Smooth muscle cell of the coronary artery (primary cell): ENCODE results near the gene ARHGAP33. TPM values are rescaled to one million over a fixed set of nuclear protein-coding genes. Genes with fewer than 3 reads are reported as not detected.

Source experiments
- total RNA-seq: library from RNA; depleted of rRNA; stranded (reverse); fragments of >200 nt; gene quantifications from 2 replicates; pipeline ENCODE4 v1.2.3, GENCODE V29; 2014; ENCODE audit warnings: low replicate concordance

The ARHGAP33 gene, protein sequence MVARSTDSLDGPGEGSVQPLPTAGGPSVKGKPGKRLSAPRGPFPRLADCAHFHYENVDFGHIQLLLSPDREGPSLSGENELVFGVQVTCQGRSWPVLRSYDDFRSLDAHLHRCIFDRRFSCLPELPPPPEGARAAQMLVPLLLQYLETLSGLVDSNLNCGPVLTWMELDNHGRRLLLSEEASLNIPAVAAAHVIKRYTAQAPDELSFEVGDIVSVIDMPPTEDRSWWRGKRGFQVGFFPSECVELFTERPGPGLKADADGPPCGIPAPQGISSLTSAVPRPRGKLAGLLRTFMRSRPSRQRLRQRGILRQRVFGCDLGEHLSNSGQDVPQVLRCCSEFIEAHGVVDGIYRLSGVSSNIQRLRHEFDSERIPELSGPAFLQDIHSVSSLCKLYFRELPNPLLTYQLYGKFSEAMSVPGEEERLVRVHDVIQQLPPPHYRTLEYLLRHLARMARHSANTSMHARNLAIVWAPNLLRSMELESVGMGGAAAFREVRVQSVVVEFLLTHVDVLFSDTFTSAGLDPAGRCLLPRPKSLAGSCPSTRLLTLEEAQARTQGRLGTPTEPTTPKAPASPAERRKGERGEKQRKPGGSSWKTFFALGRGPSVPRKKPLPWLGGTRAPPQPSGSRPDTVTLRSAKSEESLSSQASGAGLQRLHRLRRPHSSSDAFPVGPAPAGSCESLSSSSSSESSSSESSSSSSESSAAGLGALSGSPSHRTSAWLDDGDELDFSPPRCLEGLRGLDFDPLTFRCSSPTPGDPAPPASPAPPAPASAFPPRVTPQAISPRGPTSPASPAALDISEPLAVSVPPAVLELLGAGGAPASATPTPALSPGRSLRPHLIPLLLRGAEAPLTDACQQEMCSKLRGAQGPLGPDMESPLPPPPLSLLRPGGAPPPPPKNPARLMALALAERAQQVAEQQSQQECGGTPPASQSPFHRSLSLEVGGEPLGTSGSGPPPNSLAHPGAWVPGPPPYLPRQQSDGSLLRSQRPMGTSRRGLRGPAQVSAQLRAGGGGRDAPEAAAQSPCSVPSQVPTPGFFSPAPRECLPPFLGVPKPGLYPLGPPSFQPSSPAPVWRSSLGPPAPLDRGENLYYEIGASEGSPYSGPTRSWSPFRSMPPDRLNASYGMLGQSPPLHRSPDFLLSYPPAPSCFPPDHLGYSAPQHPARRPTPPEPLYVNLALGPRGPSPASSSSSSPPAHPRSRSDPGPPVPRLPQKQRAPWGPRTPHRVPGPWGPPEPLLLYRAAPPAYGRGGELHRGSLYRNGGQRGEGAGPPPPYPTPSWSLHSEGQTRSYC
- total RNA-seq = 1.7 and 2.2 TPM in 2 replicates

DNA sequence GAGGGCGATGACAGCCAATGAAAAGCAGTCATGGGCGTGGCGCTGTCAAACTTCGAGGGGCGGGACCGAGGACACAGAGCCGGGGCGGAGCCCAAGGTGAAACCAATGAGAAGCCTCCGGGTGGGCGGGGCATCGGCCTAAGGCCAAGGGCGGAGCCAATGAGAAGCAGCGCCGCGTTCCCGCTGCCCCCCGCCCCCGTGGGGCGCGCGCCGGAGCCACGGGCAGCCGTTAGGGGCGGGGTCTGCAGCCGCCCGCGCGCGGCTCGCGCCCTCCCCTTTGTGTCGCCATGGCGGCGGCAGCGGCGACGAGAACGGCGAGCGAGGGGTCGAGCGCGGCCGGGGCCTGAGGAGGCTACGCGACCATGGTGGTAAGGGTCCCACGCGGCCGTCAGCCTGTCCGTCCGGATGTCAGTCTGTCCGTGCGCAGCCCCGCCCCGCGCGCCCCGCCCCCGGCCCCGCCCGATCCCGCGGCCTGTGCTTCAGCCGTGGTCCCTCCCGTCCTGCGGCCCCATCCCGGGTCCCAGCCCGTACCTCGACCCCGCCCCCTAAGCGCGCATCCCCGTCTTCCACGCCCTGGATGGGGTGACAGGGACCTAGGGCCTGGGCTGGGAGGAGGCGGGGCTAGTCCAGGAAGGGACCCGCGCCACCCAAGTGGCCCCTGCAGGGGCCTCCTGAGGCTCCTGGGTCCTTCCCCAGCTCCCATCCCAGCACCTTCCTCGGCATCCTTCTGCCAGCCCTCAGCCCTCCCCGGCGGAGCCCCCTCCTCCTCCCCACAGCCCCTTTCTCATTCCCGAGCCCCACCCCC lies at the start of gene ARHGAP33:
TSS of gene ARHGAP33 (plus strand) at position 267 of the 804 bp plus-strand sequence. CDS start at position 362, 95 bp downstream.

DNA sequence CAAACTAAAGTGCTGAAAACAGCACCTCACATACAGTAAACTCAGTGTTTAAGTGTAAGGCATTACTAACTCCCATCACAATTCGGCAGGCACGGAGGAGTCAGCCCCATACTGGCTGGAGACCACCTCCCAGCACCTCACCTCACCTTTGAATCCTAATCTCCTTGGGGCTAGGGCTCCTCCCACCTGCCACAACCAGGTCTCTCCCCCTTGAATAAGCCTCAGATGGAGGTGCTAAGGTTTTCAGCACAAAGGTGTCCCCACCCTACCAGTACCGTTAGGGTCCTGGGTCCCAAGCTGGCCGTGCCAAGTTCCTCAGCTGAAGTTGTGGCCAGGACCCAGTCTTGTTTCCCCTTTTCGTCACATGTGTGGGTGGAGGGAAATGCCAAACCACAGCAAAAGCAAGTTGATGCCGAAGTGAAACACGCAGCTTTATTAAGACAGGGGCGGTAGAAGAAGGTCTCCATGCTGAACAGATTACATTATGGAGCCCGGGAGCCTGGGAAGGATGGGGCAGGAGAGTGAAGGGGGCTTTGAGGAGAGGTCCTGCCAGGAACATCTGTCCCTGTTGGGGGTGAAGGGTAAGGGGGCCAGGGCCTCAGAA lies 33.1 kb upstream of the ARHGAP33 start, which contains the start of gene IGFLR1:
TSS of gene IGFLR1 (minus strand) at position 332 of the 604 bp plus-strand sequence. CDS start 1,272 bp downstream, outside the sequence.

DNA sequence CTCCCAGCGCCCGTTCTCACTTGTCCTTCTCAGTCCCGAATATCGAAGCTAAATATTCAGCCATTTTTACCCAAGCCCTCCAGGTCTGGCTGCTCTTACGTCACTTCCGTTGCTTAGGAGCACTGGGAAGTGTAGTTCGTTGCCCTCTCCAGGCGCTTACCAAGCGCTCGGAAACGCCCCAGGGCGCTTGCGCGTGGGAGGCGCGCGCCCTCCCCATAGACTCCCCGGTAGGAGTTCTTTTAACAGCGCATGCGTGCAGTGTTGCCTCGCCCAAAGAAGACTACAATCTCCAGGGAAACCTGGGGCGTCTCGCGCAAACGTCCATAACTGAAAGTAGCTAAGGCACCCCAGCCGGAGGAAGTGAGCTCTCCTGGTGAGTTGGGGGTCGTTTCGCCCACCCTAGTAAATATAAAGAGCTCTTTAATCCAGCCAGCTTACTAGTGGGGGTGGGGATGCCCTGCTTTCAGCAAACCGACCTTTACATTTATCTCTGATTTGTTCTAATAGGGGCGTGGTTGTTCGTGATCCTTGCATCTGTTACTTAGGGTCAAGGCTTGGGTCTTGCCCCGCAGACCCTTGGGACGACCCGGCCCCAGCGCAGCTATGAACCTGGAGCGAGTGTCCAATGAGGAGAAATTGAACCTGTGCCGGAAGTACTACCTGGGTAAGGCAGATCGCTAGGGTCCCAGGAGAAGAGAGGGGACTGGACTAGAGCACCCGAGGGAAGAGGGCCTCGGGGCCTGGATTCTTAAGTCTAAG lies 29.9 kb upstream of the ARHGAP33 start, which contains the start of the genes PSENEN and U2AF1L4:
TSS of gene PSENEN (plus strand) at position 324 of the 759 bp plus-strand sequence. CDS start at position 604, 280 bp downstream.
TSS of gene U2AF1L4 (minus strand) at position 91 of the 759 bp plus-strand sequence. CDS start at position 64, 27 bp downstream.

DNA sequence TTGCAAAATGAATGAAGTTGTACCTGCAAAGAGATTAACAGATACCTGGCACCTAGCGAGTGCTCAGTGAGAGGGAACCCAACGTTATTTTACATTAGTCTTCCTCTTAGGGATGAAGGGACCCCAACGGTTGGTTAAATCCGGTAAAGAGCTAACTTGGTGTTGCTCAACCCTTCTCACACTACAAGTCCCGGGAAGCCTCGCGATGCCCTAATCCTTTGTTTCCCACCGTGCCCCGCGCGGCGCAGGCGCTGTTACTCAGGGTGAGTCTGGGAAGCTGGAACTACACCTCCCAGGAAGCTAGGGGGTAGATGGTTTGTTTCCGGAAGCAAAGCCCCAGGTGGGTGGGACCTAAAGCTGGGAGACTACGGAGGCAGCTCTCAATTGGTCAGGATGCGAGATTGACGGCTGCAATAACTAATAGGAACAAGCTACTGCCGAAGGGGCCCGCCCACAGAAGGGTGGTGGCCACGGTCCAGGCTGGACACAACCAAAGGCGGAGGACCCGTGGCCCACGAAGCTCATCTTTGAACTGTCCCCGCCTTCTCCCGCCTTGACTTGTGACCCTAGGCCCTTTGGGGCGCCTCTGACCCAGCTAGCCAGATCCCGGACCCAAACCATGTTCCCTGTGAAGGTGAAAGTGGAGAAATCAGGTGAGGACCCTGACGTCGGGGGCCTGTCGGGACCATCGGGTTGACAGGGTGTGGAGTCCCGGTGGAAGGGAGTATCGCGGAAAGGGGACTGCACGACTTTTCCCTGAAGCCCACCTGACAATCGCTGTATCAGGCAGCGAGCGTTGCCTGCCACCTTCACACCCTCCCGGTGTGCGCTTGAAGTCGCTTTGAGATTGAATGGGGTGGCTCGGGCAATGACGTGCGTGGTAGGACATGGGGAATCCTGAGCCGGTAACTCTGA lies 27.0 kb upstream of the ARHGAP33 start, which contains the start of gene LIN37:
TSS of gene LIN37 (plus strand) at position 471 of the 915 bp plus-strand sequence. CDS start at position 620, 149 bp downstream.

DNA sequence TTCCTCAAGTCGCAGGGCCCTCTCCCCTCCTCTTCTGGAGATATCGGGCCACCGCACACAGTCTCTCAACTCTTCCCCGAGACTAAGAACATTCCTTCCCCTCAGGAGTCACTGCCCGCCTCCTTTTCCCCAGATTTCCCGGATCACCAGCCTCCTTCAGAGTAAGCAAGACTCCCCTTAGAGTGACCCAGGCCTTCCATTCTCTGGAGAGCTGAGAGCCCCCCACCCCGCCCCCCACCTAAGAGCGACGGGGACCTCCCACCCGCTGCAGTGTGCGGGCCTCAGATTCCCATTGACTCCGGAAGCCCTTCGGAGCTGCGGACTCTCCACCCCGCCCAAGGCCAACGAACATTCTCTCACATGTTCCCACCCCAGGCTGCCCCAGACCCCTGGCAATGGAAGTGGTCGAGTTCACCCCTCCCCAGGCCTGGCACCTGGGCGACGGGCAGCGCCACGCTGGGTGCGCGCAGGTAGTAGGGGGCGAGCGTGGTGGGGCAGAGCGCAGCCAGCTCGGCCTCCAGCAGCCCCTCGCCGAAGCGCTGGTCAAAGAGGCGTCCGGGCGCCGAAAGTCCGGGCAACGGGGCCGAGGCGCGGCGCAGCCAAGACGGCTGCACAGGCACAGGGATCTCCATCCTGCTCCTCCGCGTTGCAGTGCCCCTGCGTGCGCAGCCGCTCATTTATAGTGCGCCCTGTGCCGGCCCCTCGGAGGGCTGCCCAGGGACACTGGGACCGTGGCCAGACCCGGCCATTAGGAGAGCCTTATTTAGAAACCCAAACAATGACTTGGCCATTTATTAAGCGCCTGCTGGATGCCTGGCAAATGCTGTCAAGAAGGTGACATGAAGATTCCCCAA lies 18.8 kb upstream of the ARHGAP33 start, which contains the start of gene HSPB6:
TSS of gene HSPB6 (minus strand) at position 653 of the 854 bp plus-strand sequence. CDS start at position 632, 21 bp downstream.

DNA sequence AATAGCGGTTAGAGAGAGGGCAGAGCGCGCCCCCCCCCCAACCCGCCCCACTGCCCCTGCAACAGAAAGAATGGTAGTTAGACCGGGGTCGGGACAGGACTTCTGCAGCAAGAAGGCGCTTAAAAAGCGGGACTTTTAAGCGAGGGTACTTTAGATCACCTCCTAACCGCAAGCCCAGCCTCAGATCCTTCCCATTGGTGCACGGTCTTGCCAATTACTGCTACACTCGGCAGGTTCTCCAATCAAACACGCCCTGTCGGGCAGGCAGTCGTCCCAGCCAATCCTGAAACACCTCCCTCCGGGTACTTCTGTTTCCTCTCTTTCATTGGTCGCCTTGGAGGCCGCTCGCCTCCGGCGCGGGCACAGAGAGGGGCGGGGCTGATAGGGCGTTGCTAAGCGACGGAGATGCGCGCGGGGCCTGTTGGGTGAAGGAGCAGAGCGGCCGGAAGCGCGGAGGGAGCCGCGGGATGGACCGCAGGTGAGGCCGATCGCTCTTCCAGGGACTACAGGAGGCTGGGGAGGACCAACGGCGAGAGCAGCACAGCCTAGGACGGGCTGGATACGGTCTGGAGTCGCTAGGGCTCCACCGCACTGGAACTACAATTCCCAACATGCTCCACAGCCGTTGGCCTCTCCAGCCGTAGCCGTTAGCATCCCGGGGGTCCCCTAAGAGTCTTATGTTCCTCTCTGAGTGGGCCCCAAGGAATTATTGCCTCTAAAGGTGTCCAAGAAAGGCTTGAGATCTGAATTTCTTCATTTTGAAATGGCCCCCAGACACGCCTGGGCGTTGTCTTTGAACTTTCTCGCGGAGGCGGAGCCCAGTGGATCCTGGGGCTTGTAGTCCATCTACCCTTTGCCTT lies 17.4 kb upstream of the ARHGAP33 start, which contains the start of gene PROSER3:
TSS of gene PROSER3 (plus strand) at position 428 of the 860 bp plus-strand sequence. CDS start at position 468, 40 bp downstream.

DNA sequence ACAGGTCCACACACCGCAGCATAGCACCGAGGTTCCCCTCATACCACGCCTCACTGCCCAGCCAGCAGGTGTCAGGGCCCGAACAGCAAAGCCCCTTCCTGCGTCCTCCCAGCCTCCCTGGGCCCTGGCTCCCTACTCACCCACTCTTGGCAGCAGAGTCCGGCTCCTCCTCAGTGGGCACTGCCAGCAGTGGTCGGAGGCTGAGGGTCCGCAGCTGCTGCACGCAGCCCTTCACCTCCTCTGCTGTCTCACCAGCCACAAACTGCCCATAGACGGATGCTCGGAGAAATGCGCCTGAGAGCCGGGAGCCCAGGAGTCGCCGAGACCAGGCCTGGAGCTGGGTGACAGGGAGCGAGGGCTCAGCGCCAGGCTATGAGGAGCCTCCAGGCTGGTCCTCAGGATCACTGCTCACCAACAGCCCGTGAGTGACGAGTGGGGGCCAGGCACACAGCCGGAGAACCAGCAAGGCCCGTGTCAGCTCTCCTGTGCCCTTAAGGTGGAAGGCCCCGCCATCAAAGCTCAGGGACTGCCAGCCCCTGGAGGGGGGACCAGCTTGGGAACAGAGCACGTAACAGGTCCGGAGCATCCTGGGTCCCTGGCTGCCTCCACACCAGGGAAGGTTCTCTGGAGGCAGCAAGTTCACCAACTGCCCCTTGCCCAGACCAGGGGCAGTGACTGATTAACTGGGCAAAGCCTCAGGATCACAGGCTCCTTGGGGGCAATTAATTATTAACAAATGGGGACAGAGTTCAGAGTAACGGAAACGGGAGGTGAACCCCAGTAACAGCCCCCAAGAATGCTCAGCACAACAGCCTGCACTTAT lies 37.1 kb downstream of the ARHGAP33 start, which contains the start of gene PRODH2:
TSS of gene PRODH2 (minus strand) at position 626 of the 823 bp plus-strand sequence. CDS start at position 586, 40 bp downstream.

Other genes starting within 250 kb of the ARHGAP33 start
- 0.23 and 235 TPM in 2 replicates for gene SBSN, start 247.3 kb upstream of the ARHGAP33 start, total RNA-seq
- gene GAPDHS, start 242.1 kb upstream of the ARHGAP33 start, total RNA-seq = not detected in 2 replicates
- 81.6 and 151 TPM in 2 replicates for gene TMEM147, start 229.9 kb upstream of the ARHGAP33 start, total RNA-seq
- not detected in 2 replicates for gene ATP4A, start 211.9 kb upstream of the ARHGAP33 start, total RNA-seq
- not detected in 2 replicates for gene PMIS2, start 189.4 kb upstream of the ARHGAP33 start, total RNA-seq
- 1.9 and 6.3 TPM in 2 replicates for gene HAUS5, start 162.8 kb upstream of the ARHGAP33 start, total RNA-seq
- 20.2 and 35.9 TPM in 2 replicates for gene RBM42, start 146.5 kb upstream of the ARHGAP33 start, total RNA-seq
- 0.23 and 0.47 TPM in 2 replicates for gene ETV2, start 133.8 kb upstream of the ARHGAP33 start, total RNA-seq
- 541 and 559 TPM in 2 replicates for gene COX6B1, start 127.2 kb upstream of the ARHGAP33 start, total RNA-seq
- gene UPK1A, start 109.0 kb upstream of the ARHGAP33 start, total RNA-seq = 0.08 TPM in 1 of 2 replicates, not detected in the other
- not detected in 2 replicates for gene ZBTB32, start 71.0 kb upstream of the ARHGAP33 start, total RNA-seq
- 3.3 and 4.0 TPM in 2 replicates for gene KMT2B, start 57.6 kb upstream of the ARHGAP33 start, total RNA-seq
- 0.60 and 2.1 TPM in 2 replicates for gene IGFLR1, start 33.1 kb upstream of the ARHGAP33 start, total RNA-seq
- gene U2AF1L4, start 30.1 kb upstream of the ARHGAP33 start, total RNA-seq = 4.9 and 6.1 TPM in 2 replicates
- 2.9 and 17.7 TPM in 2 replicates for gene PSENEN, start 29.9 kb upstream of the ARHGAP33 start, total RNA-seq
- gene LIN37, start 27.0 kb upstream of the ARHGAP33 start, total RNA-seq = 4.4 and 13.0 TPM in 2 replicates
- gene HSPB6, start 18.5 kb upstream of the ARHGAP33 start, total RNA-seq = 12.2 and 44.7 TPM in 2 replicates
- 0.47 and 3.0 TPM in 2 replicates for gene PROSER3, start 17.4 kb upstream of the ARHGAP33 start, total RNA-seq
- not detected in 2 replicates for gene PRODH2, start 37.3 kb downstream of the ARHGAP33 start, total RNA-seq
- gene NPHS1, start 76.9 kb downstream of the ARHGAP33 start, total RNA-seq = not detected in 2 replicates
- gene KIRREL2, start 81.3 kb downstream of the ARHGAP33 start, total RNA-seq = not detected in 2 replicates
- 2.1 and 18.6 TPM in 2 replicates for gene APLP1, start 93.0 kb downstream of the ARHGAP33 start, total RNA-seq
- gene NFKBID, start 125.0 kb downstream of the ARHGAP33 start, total RNA-seq = 2.2 and 7.1 TPM in 2 replicates
- gene HCST, start 127.0 kb downstream of the ARHGAP33 start, total RNA-seq = 0.60 and 4.6 TPM in 2 replicates
- gene TYROBP, start 132.7 kb downstream of the ARHGAP33 start, total RNA-seq = not detected in 2 replicates
- 1.1 and 1.5 TPM in 2 replicates for gene LRFN3, start 160.8 kb downstream of the ARHGAP33 start, total RNA-seq
- gene SDHAF1, start 219.6 kb downstream of the ARHGAP33 start, total RNA-seq = 6.8 and 13.5 TPM in 2 replicates
- gene SYNE4, start 233.2 kb downstream of the ARHGAP33 start, total RNA-seq = 0.08 TPM in 1 of 2 replicates, not detected in the other
- 5.4 and 15.6 TPM in 2 replicates for gene ALKBH6, start 238.6 kb downstream of the ARHGAP33 start, total RNA-seq